Measurements from ENCODE around the gene FUT8. TPM values are rescaled to one million over a fixed set of nuclear protein-coding genes. Genes with fewer than 3 reads are reported as not detected.

The FUT8 gene
- polyA plus RNA-seq, 4 donors = 16.0 to 25.0 (median 23.7) TPM

DNA sequence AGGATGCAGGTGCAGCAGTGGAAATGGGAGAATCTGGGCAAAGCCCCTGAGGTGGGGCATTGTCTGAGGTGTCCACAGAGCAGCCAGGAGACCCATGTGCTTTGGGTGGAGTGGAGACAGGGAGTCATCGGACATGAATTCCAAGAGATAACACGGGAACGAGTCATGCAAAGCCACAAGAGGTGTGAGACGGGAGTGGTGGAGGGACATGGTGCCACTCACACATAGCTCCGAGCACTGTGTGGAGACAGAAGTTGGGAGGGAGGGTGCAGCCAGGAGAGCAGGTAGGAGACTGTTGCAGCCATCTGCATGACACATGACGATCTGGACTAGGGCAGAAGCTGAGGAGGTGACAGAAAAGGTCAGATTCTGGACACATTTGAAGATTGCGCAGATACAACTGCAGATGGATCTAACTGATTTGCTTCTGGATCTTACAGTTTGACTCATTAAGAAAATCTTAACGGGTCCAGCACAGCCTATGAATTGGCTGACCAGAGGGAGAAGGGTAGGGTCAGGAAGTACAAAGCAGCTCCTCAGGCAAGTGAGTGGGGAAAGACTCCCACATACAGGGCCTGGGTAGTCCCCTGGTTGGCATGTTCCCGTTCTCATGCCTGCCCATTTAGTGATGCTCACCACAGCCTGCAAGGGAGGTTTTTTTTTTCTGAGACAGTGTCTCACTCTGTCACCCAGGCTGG, 379.8 kb downstream of the FUT8 start:
- no peak for DNase-seq (ENCODE audit: low read depth in 4 of 4, low spot score in 3 of 4)
